Activated T-cell treated with anti-CD3 and anti-CD28 coated beads for 4 hours (primary cell): ENCODE data around the gene DNAL4.
A peak's percentile ranks its signal among the peaks of the same experiment; 100 is the strongest.

ENCODE experiments used
- DNase-seq: peaks from one replicate; pipeline ENCODE4 v3.0.0-alpha.2; 2020

Gene DNAL4

DNA sequence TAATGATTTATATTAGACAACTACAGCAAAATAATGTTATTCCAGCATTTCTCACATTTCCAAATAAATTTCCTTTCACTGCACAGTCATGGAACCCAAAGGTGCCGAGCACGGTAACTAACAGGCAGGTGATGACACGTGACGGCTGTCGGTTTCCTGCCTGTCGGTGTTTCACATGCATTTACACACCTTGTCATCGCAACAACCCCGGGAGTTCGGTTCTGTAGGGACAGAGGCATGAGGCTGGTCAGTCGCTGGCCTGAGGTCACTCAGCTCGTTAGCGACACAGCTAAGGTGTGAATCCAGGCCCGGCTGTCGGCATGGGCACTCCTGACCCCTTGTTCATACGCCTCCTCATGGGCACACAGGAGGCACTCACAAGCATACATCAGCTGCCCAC, 9.9 kb downstream of the DNAL4 start:
- no peak for DNase-seq

DNA sequence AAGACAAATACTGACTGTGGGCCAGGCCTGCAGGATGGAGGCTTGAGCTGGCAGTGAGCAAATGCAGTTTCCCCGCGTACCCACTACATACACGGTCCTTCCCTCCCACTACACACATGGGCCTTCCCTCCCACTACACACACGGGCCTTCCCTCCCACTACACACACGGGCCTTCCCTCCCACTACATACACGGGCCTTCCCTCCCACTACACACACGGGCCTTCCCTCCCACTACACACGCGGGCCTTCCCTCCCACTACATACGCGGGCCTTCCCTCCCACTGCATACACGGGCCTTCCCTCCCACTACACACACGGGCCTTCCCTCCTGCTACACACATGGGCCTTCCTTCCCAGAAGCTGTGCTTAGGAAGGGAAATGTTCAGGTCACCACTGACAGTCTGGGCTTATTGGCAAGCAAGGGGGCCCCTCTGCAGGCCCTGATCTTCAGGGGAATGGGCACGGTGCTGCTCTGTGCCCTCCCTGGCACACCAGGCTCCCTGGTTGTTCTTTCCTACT, 10.8 kb downstream of the DNAL4 start:
- no peak for DNase-seq

DNA sequence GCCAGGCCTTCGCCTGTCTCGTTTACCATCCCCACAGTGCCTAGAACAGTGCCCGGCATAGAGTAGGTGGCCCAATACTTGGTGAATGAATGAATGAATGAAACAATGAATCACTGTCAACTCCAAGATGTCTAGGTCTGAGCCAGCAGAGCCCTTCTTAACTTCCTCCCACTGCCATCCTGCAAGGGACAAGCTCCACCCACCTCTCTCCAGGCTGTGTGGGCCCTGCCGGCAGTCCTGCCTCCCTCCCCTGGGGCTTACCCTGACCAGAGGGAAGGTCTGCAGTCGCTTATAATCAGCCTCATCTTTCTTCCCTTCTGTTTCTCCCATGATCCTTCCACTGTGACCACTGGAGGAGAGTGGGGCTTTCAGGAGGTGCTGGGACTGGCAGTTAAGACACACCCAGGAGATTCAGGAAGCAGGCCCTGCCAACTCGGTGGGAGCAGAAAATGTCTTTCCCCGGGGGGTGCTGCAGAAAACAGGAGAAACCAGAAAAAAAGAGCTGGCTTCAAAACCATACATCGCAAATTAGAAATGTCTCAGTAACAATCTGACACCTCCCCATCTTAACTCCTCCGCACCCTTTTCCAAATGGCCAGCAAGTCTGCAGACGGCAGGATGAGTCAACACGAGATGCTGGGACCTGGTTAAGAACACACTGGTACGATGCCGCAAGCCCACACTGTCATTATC, 11.4 kb downstream of the DNAL4 start:
- DNase-seq: no peak

DNA sequence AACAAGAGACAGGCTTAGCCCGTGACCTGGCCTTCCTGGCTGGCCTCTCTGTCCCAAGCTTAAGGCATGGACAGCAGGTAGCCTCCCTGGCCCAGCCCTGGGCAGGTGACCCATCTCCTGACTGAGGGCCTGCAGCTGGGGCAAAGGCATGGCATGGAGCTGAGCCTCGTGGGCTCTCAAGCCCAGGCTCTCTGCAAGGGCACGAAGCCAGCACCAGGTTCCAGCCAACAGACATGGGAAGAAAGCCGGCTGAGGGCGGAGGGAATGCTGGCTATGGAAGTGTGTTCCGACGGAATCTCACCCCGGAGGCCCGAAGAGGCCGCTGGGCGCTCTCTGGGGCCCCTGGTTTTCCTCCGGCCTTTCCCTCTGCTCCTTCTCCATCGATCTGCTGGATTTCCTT, 12.9 kb downstream of the DNAL4 start:
- no peak for DNase-seq

DNA sequence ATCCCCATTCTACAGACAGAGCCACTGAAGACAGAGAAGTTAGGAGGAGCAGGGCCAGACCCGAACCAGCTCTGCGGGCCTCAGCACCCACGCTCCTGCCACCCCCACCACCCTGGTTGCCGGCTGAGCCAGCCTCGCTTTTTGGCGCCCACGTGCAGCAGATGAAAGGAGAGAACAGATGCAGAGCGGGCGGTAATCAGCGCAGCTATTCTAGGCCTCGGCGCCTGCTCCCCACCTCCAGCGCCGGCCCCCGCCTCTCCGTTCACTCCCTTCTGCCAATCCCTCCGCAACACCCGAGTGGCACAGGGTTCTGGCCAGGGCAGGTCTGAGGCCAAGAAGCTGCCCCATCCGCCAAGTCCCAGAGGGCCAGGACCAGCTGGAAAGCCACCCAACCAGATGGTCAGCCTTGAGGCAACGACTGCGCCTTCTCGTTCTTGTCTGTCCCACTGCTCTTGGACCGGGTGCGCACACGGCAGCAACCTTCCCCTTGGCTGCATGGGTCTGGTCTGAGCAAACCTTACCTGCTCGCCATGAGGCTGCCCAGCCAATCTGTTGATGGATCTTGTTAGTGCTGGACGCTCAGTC, 16.8 kb downstream of the DNAL4 start:
- no peak for DNase-seq

DNA sequence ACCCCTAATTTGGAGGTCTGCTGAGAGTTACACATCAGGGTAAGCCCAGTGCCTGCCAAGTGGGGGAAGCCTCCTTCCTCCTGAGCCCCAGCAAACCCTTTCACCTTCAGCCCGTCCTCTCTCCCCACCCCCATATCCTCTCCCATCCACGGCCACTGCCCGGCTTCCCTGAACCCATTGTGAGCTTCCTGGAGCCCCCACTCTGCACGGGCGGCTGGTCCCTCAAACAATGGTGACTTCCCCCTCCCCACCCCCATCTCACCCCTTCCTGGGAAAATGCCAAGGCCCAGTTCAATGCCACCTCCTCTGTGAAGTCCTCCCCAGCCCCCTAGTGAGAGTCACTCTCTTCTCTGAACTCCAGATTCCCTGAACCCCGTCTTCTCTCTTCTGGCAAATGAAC, 17.9 kb downstream of the DNAL4 start:
- DNase-seq: no peak

DNA sequence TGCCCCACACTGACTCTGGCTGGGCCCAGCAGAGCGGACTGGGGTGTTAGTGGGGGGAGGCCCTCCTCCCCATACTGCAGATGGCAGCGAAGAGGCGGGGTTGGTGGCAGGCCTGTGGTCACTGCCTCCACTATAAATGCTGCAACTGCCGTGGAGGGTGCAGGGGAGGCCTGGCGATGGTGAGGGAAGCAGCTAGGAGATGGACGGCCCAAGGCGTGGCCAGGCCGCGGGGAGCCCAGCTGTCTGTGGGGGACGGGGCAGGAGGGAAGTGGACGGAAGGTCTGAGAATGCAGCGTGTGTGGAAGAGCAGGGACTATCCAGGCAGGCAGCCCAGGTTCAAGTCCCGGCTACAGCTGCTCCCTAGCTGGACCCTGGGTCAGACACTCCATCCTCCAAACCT, 18.3 kb downstream of the DNAL4 start:
- no peak for DNase-seq

DNA sequence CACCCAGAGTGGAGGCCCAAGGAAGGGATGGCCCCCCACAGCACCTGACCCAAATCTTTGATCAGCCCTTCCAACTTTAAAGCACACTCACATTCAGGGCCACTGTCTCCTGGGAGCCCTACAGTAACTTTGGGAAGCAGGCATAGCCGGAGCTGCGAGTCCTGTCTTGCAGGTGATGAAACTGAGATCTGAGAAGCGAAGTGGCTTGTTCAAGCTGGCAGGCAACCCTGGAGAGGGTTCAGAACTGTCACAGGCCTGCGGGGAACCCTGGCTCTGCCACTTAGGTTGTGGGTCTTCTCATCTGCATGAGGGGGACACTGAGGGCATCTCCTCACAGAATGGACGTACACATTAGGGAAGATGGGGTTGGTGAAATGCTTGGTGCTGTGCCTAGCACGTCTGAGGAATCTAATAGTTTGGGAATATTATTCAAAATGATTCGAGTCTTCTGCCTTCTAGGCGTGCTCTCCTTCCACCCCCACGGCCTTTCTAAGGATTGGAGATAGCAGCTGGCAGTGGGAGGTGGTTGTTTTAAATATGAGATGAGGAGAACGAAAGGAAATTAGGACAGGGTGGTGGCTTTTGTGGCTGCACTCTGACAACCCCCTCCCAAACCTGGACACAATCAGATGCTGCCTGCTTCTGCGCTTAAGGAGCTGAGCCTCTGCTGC, 19.3 kb downstream of the DNAL4 start:
- DNase-seq: no peak

DNA sequence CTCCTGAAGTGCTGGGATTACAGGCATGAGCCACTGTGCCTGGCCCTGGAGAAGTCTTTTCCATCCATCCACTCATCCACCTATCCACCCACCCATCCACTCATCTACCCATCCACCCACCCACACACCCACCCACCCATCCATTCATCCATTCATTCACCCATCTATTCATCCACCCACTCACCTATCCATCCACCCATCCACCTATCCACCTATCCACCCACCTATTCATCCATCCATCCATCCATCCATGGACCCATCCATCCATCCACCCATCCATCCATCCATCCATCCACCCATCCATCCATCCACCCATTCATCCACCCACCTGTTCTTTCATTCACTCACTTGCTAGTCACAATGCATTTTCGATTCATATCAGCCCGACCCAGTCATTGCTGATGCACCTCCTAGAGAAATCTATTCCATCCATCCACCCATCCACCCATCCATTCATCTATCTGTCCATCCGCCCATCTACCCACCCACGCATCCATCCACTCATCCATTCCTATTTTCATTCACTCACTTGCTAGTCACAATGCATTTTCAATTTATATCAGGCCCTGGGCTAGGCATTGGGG, 20.5 kb downstream of the DNAL4 start:
- no peak for DNase-seq

DNA sequence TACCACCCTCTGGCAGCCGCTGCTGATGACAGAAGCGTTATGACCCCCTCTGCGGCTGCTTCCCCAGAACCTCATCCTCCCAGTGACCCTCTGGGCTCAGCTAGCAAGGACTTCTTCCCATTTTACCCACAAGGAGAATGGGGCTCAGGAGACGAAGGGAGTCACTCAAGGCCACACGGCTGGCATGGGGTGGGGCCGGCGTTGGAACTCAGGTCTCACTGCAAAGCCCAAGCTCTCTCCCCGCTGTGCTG, 21.4 kb downstream of the DNAL4 start:
- no peak for DNase-seq

DNA sequence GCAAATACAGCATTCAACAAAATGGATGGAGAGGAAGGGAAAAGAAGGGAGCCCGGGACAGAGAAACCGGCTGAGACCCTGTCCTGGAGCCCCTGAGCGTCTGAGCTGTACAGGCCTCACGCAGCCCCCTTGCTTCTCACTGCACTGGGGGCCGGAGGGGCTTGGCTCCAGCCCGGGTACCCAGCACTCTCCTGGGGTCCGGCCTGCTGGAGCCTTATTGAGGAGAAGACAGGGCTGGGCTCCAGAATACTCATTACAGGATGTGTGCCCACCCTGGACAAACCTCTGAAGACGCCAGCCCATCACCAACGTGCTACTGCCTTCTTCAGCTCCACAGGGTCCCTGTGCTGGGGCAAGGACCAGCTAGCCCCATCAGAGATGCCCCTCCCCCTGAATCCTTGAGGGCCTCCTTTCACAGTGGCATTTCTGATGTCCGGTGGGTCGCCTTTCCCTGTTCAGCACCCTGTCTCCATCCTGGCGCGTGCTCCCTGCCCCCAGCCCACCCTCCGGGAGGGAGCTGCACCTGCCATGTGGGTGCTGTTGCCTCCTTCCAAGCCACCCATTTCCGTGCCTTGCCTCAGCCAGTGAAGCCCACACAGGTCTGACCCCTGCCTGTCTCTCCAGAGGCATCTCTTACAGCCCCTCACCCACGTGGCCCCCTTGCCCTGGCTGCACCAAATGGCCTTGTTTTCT, 23.5 kb downstream of the DNAL4 start:
- DNase-seq: no peak

DNA sequence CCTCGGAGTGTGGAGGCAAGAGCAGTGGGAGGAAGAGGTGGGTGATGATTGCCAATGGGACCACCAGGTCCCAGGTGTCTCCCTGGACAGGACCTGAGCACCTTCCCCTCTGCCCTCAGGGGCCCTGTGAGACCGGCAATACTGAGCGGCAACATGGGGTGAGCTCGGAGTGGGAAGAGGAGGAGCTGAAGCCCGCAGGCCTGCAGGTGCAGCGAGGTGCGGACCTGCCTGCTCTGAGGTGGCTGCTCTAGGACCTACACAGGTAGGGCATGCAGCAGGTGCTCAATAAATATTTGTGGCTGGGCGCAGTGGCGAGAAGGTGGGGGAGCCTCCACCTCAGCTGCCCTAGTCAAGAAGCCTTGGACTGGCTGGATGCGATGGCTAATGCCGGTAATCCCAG, 25.9 kb downstream of the DNAL4 start:
- no peak for DNase-seq

DNA sequence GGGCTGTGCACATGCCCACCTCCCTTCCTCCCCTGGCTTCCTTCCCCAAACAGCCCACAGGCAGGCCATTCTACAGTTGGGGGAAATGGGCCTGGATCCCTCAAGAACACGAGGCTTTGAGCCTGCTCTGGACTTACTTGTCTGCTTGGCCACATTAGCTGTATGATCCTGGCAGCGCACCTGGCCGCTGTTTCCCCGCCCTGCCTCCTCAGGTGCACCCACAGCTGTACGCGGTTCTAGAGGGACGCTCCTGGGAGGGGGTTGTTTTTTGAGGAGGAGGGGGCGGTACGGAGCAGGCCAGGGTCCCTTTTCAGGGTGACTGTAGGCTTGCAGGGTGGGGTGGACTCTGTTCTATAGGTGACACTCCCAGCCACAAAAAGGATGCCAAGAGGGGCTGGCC, 26.6 kb downstream of the DNAL4 start:
- DNase-seq: no peak

DNA sequence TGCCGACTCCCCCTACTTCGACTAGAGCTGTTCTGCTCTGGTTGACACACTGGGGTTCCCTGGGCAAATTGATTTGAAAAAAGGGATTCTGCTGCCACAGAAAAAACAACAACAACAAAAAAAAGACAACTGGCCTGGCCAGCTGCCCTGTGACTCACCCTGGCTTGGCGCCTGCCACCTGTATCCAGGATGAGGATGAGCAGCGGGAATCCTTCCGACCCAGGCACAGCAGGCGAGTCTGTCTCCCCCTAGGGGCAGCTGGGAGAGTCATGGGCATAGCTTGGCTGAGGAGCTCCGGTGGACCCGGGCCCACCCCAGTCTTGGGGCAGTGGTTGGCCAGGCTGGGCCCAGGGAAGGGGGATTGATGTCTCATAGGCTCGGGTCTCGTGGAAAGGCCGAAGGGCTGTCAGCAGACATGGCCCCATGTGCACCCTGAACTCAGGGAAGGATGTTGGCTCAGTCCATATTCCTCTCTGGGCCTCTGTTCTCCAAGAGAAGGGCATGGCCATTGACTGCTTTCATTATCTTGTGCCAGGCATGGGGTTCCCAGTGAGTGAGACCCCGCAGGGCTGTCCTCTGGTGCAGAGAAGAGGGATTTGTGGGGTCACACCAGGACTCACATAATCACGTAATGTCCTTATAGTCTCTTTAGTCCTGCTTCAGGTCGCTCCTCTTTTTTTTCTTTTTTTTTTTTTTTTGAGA, 27.7 kb downstream of the DNAL4 start:
- DNase-seq: no peak

DNA sequence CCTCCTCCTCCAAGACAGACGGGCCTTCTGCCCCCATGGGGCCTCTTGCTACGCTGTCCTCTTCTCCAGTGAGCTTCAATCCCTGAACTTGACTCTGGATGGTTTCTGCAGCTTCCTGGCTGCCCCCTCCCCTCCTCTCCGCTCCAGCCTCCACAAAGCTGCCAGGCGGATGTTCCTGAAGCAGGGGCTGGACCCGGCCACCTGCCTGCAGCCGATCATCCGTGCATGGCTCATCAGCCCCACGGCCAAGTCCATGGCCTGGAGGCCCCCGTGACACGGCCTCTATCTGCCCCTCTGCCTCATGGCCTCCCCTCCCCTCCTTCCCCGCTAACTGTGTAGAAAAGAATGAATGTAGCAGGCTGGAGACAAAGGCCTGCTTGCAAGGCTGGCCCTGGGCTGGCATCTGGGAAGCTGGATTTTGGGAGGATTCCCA, 31.4 kb downstream of the DNAL4 start:
- no peak for DNase-seq

DNA sequence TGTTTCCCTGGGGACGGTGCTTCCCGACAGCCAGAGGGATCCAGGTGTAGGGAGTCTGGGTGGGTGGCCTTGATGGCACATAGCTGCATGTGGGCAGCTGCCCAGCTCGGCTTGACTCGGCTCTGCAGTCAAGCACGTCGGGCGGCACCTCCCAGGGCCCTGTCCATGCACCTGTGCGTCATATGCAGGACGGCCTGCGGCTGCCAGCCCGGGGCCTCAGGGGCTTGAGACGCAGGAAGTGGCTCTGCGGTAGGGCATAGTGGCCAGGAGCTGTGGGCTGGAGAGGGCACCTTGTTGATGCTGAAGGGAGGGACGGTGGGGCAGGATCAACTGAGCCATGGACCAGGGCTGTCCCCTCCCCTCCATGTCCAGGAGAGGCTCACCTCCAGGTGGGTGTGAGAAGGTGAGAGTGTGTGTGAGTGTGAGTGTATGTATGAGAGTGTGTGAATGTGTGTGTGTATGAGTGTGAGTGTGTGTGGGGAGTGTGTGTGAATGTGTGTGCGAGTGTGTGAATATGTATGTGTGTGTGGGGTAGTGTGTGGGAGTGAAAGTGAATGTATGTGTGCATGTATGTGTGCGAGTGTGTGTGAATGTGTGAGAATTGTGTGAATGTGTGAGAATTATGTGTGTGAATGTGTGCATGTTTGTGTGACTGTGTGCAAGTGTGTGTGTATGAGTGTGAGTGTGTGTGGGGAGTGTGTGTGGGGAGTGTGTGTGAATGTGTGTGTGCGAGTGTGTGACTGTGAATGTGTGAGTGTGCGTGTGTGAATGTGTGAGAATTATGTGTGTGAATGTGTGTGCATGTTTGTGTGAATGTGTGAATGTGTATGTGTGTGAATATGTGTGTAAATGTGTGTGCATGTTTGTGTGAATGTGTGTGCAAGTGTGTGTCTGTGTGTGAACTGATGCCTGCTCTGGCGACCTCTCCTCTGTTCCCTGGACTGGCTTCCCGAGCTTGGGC, 32.5 kb downstream of the DNAL4 start:
- DNase-seq: no peak

DNA sequence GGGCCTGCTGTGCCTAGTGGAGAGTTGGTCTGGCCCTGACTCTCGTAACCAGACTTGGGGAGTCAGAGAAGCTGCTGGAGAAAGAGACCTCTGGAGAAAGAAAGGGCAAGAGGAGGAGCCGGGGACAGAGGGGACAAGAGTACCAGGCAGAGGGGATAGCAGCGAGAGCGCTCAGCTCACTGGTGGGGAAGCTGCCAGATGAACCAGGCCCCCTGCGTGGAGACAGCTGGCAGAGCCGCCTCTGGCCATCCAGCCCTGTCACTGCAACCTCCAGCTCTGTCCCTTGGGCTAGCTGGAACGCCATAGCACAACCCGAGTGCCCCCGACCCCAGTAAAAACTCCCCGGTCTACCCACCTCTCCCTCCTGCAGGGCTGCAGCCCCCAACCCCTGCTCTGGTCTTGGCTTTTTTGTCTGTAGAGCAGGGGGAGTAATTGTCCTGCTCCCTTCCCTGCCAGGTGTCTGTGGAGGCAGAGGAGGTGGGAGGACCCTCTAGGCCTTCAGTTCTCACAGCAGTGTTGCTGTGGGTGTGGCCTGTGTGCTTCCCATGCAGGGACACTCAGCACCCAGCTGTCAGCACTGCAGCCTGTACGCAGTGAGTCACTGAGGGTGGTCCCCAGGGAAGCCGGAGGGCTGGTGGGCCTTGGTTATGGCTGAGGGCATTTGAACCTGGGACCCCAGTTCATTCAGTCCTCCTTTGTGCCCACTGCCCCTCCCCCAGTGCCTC, 33.3 kb downstream of the DNAL4 start:
- no peak for DNase-seq

DNA sequence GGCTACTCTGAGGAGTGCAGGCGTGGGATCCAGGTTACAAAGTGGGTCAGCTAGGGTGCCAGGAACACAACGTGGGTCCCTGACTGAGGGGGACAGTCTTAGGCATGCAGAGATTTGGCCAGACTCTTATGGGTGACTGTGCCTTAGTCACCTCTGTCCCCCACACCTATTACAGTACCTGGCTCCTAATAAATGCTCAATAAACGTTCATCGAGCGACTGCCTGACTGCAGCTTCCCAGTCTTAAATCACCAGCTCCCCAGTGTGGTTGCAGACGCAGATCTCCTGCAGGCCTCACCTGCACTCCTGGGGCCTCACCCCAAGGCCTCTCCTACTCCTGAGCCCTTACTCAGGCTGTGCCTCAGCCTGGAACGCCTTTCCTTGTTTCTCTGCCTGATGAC, 34.9 kb downstream of the DNAL4 start:
- DNase-seq: no peak

DNA sequence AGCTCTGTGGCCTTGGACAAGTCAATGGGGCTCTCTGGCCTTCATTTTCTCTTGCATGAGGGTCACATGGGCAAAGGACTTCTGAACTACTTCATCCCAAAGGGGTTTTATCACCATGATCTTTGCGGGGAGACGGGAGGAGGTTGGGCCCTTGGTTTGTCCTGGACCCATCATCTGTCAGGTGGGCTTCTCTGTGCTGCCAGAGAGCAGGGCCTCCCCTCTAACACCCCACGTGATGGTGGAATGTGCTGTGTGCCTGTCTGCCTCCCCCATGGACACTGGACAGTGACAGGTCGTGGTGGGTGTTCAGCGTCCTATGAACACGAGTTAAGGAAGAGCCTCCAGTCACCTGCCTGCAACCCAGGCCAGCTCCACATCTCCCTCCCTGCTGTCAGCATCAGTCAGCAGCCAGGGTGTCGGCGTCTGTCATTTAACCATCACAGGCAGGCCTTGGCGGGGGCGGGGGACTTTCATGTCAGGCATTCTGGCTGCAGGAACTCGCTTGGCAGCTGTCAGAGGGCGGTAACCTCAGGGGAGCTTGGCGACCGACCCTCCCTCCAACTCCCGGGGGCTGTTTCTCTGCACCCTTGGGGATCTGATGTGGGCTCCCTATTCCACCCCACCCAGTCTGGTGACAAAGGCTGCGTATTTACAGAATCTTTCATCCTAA, 35.5 kb downstream of the DNAL4 start:
- peak; percentile 64 for DNase-seq

DNA sequence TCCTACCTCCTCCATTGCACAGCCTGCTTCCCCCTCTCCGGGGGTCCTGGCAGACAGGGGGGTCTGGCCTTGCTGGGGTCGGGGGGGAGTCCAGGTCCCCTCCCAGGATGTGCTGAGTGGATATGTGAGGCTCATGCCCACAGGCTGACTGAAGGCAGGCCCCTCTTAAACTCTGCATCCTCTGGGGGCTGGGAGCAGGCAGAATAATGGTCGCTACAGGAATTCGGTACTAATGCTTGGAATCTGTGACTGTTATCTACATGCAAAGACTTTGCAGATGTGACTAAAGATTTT, 36.5 kb downstream of the DNAL4 start:
- DNase-seq: no peak
